Mesothelial cell of epicardium (in vitro differentiated cells): ENCODE measurements around the gene KAT5. TPM values are rescaled to one million over a fixed set of nuclear protein-coding genes. Genes with fewer than 3 reads are reported as not detected.
"Not testable (repeated sequence)": the region's sequence is repeated elsewhere in the genome, so short reads cannot be mapped to it uniquely, and the experiment has no call there.

ENCODE experiments used
- DNase-seq, 2 experiments: peaks; one replicate each; pipeline ENCODE4 v3.0.0; 2021; ENCODE audit warnings: low spot score in 2 of 2; ENCODE audit not compliant: unreplicated experiment in 2 of 2
- H3K27ac Mint-ChIP-seq: 2 replicates; pipeline ENCODE4 v1.8.0; 2021; ENCODE audit warnings: mixed read lengths
- H3K27me3 Mint-ChIP-seq: 2 replicates; pipeline ENCODE4 v1.8.0; 2021; ENCODE audit warnings: low read depth, mixed read lengths
- H3K36me3 Mint-ChIP-seq: 2 replicates; pipeline ENCODE4 v1.8.0; 2021; ENCODE audit warnings: mixed read lengths
- H3K4me1 Mint-ChIP-seq: 2 replicates; pipeline ENCODE4 v1.8.0; 2021; ENCODE audit warnings: mixed read lengths
- H3K4me3 Mint-ChIP-seq: 2 replicates; pipeline ENCODE4 v1.8.0; 2021; ENCODE audit warnings: mild to moderate bottlenecking, moderate library complexity, mixed read lengths
- H3K9me3 Mint-ChIP-seq: 2 replicates; pipeline ENCODE4 v1.8.0; 2021; ENCODE audit warnings: mixed read lengths
- total RNA-seq: library from RNA; stranded (reverse); gene quantifications from 3 replicates; pipeline ENCODE4 v1.2.1, GENCODE V29; 2021
- TF ChIP-seq, protein P1 (sequence below): fragments of 200-600 bp; sonication (generic); IDR thresholded peaks from one replicate; pipeline ENCODE4 v1.5.0; 2021; ENCODE audit warnings: antibody characterized with exemption; ENCODE audit not compliant: unreplicated experiment

The KAT5 gene
- total RNA-seq, 1 donor from 2014 or later: 77.8 TPM

DNA sequence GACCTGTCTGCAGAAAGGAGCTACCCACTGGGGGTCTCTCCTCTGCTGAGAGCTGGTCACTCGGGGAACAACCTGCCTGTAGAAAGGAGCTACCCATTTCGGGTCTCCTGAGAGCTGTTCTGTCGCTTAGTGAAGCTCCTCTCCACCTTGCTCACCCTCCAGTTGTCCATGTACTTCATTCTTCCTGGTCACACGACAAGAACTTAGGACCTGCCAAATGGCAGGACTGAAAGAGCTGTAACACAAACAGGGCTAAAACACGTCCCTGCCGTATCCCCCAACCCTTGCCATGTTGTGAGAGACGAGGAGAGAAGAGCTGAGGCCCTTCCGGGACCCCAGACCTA is 32.6 kb downstream of the KAT5 start:
- no peak for DNase-seq
- no peak overlapping the region for H3K4me3 Mint-ChIP-seq
- TF ChIP-seq, protein P1, sequence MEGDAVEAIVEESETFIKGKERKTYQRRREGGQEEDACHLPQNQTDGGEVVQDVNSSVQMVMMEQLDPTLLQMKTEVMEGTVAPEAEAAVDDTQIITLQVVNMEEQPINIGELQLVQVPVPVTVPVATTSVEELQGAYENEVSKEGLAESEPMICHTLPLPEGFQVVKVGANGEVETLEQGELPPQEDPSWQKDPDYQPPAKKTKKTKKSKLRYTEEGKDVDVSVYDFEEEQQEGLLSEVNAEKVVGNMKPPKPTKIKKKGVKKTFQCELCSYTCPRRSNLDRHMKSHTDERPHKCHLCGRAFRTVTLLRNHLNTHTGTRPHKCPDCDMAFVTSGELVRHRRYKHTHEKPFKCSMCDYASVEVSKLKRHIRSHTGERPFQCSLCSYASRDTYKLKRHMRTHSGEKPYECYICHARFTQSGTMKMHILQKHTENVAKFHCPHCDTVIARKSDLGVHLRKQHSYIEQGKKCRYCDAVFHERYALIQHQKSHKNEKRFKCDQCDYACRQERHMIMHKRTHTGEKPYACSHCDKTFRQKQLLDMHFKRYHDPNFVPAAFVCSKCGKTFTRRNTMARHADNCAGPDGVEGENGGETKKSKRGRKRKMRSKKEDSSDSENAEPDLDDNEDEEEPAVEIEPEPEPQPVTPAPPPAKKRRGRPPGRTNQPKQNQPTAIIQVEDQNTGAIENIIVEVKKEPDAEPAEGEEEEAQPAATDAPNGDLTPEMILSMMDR: no peak
- H3K27ac Mint-ChIP-seq: no peak overlapping the region
- no peaks in the 10 kb centered on the region for H3K4me1 Mint-ChIP-seq
- H3K27me3 Mint-ChIP-seq: peaks cover 47% of the 10 kb centered on the region
- H3K36me3 Mint-ChIP-seq: no peaks in the 10 kb centered on the region
- peaks cover 16% of the 10 kb centered on the region for H3K9me3 Mint-ChIP-seq

DNA sequence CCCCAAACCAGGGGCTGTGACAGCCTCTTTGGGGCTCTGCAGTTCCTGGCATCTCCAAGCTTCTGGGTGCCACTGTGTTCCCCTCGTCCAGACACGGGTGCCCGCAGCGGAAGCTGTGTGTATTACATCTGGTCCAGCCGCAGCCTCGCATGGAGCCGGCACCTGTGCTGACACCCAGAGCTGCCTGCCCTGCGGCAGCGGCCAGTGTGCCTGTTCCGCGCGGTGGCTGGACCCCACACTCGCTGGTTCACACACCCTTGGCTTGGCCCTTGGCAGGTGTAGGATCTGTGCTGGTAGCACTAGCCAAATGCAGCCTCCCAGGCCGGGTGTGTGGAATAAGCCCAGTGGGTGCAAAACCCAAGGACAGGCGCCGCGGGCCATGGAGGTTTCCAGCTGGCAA is 33.0 kb downstream of the KAT5 start:
- H3K4me3 Mint-ChIP-seq: no peak overlapping the region
- no peaks in the 10 kb centered on the region for H3K4me1 Mint-ChIP-seq
- no peak overlapping the region for H3K27ac Mint-ChIP-seq
- TF ChIP-seq, protein P1: no peak
- no peak for DNase-seq
- peaks cover 16% of the 10 kb centered on the region for H3K9me3 Mint-ChIP-seq
- no peaks in the 10 kb centered on the region for H3K36me3 Mint-ChIP-seq
- H3K27me3 Mint-ChIP-seq: peaks cover 50% of the 10 kb centered on the region

DNA sequence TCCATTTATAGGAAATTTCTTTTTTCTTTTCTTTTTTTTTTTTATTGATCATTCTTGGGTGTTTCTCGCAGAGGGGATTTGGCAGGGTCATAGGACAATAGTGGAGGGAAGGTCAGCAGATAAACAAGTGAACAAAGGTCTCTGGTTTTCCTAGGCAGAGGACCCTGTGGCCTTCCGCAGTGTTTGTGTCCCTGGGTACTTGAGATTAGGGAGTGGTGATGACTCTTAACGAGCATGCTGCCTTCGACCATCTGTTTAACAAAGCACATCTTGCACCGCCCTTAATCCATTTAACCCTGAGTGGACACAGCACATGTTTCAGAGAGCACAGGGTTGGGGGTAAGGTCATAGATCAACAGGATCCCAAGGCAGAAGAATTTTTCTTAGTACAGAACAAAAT is 50.1 kb downstream of the KAT5 start:
- not testable (repeated sequence) for H3K4me1 Mint-ChIP-seq
- peaks cover 14% of the 10 kb centered on the region for H3K9me3 Mint-ChIP-seq

DNA sequence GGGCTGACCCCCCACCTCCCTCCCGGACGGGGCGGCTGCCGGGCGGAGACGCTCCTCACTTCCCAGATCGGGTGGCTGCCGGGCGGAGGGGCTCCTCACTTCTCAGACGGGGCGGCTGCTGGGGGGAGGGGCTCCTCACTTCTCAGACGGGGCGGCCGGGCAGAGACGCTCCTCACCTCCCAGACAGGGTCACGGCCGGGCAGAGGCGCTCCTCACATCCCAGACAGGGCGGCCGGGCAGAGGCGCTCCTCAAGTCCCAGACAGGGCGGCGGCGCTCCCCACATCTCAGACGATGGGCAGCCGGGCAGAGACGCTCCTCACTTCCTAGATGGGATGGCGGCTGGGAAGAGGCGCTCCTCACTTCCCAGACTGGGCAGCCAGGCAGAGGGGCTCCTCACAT is 50.8 kb downstream of the KAT5 start:
- not testable (repeated sequence) for H3K9me3 Mint-ChIP-seq, H3K27me3 Mint-ChIP-seq, H3K27ac Mint-ChIP-seq, H3K4me3 Mint-ChIP-seq, H3K4me1 Mint-ChIP-seq, DNase-seq, H3K36me3 Mint-ChIP-seq

More for the DNA sequence above, 50.1 kb downstream of the KAT5 start:
- H3K27me3 Mint-ChIP-seq, H3K4me3 Mint-ChIP-seq, H3K36me3 Mint-ChIP-seq, H3K27ac Mint-ChIP-seq, DNase-seq: not testable (repeated sequence)

DNA sequence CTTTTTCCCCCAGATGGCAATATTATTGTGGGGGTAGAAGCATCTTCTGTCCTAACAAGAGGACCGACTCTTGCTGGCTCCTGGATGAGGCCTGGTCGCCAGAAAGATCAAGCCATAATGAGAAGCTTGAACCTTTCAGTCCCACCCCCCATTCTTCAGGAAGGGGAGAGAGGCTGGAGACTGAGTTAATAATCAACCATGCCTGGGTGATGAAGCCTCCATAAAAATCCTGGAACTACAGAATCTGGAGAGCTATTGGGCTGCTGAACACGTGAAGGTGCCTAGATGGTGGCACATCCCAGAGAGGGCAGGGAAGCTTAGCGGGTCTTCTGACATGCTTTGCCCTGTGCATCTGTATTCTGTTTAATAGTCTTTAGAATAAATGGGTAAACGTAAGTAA is 52.4 kb downstream of the KAT5 start:
- TF ChIP-seq, protein P1: no peak
- no peaks in the 10 kb centered on the region for H3K4me1 Mint-ChIP-seq
- peaks cover 5% of the 10 kb centered on the region for H3K9me3 Mint-ChIP-seq
- no peak overlapping the region for H3K4me3 Mint-ChIP-seq
- DNase-seq: no peak
- H3K27me3 Mint-ChIP-seq: no peaks in the 10 kb centered on the region
- H3K36me3 Mint-ChIP-seq: no peaks in the 10 kb centered on the region
- H3K27ac Mint-ChIP-seq: no peak overlapping the region

DNA sequence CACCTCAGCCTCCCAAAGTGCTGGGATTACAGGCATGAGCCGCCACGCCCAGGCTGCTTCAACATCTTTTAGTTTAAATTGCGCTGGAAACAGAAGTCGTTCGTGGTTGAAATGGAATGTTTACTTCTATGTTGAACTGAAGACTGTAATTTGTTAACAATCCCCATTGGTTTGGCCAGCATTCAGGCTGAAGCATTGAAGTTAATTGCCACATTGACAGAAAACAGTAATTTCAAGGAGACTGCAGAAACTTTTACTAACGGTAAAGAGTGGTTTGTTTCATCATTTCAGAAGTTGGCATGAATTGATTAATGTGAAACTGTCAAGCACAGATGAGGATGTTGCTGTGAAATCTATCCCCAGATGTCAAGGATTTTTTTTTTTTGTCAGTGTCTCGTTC is 54.5 kb downstream of the KAT5 start:
- peaks cover 6% of the 10 kb centered on the region for H3K9me3 Mint-ChIP-seq
- peak in 1 of 2 experiments; percentile 13 for DNase-seq

DNA sequence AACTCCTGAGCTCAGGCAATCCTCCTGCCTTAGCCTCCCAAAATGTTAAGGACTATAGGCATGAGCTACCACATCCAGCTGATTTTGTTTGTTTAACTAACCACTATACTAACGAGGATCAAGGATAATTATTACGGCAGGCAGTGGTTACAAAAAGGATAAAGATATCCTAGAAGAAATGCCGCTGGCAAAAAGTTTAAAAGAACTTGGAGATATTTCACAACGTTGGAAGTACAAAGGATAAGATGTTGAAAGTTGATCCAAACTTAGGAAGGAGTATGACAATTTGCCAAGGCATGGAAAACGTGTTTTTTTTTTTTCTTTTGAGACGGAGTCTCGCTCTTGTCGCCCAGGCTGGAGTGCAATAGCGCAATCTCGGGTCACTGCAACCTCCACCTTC is 55.4 kb downstream of the KAT5 start:
- H3K27ac Mint-ChIP-seq: no peak overlapping the region
- H3K4me3 Mint-ChIP-seq: no peak overlapping the region
- peaks cover 5% of the 10 kb centered on the region for H3K9me3 Mint-ChIP-seq

More for the DNA sequence above, 54.5 kb downstream of the KAT5 start:
- no peak overlapping the region for H3K4me3 Mint-ChIP-seq
- no peaks in the 10 kb centered on the region for H3K4me1 Mint-ChIP-seq
- TF ChIP-seq, protein P1: no peak
- no peaks in the 10 kb centered on the region for H3K36me3 Mint-ChIP-seq
- H3K27ac Mint-ChIP-seq: no peak overlapping the region
- no peaks in the 10 kb centered on the region for H3K27me3 Mint-ChIP-seq

DNA sequence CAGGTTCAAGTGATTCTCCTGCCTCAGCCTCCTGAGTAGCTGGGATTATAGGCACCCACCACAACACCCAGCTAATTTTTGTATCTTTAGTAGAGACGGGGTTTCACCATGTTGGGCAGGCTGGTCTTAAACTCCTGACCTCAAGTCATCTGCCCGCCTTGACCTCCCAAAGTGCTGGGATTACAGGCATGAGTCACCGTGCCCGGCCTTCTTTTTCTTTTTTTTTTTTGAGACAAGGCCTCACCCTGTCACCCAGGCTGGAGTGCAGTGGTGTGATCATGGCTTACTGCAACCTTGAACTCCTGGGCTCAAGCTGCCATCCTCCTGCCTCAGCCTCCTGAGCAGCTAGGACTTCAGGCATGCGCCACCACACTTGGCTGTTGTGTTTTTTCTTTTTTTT is 55.8 kb downstream of the KAT5 start:
- H3K27ac Mint-ChIP-seq, H3K9me3 Mint-ChIP-seq, H3K4me1 Mint-ChIP-seq, H3K36me3 Mint-ChIP-seq, DNase-seq, H3K4me3 Mint-ChIP-seq, H3K27me3 Mint-ChIP-seq: not testable (repeated sequence)

More for the DNA sequence above, 55.4 kb downstream of the KAT5 start:
- TF ChIP-seq, protein P1: no peak
- no peaks in the 10 kb centered on the region for H3K27me3 Mint-ChIP-seq
- no peaks in the 10 kb centered on the region for H3K36me3 Mint-ChIP-seq
- H3K4me1 Mint-ChIP-seq: no peaks in the 10 kb centered on the region
- no peak for DNase-seq
